Thoracic aorta (tissue), 2 donors: ENCODE data around the gene NRXN3. TPM values are rescaled to one million over a fixed set of nuclear protein-coding genes. Genes with fewer than 3 reads are reported as not detected.
"Not testable (repeated sequence)": the region's sequence is repeated elsewhere in the genome, so short reads cannot be mapped to it uniquely, and the experiment has no call there.

ENCODE experiments used
- ATAC-seq: fragments of 150-250 bp; one replicate; pipeline ENCODE4 v1.8.0; 2017; ENCODE audit warnings: low read depth; ENCODE audit not compliant: insufficient number of reproducible peaks, low FRiP score
- DNase-seq: peaks from one replicate; pipeline ENCODE4 v3.0.0-alpha.2; 2020; ENCODE audit warnings: low spot score
- H3K27ac ChIP-seq, 2 donors: fragments of 200-600 bp; sonication (generic); 1 replicate in 1 of 2; 2 replicates in 1 of 2; pipeline ENCODE4 v1.5.1; 2016; ENCODE audit warnings: mild to moderate bottlenecking in 2 of 2, moderate library complexity in 2 of 2
- H3K27me3 ChIP-seq: fragments of 200-600 bp; sonication (generic); replicated peaks from 2 replicates; pipeline ENCODE4 v1.6.0; 2016; ENCODE audit warnings: mild to moderate bottlenecking; ENCODE audit not compliant: insufficient read depth
- H3K36me3 ChIP-seq: fragments of 200-600 bp; sonication (generic); one replicate; pipeline ENCODE4 v1.5.1; 2016
- H3K4me1 ChIP-seq, 2 donors: fragments of 200-600 bp; sonication (generic); 1 replicate in 1 of 2; 2 replicates in 1 of 2; pipeline versions ENCODE4 v1.5.1 to v1.6.0; 2016; ENCODE audit warnings: low read depth in 2 of 2, mild to moderate bottlenecking in 1 of 2; ENCODE audit not compliant: control insufficient read depth in 1 of 2
- H3K4me3 ChIP-seq: fragments of 200-600 bp; sonication (generic); 2 replicates; pipeline ENCODE4 v1.5.1; 2016; ENCODE audit warnings: mild to moderate bottlenecking
- H3K9me3 ChIP-seq: fragments of 200-600 bp; sonication (generic); 2 replicates; pipeline ENCODE4 v1.5.1; 2016
- total RNA-seq, 2 donors: library from RNA; depleted of rRNA; stranded (reverse); fragments of >200 nt; gene quantifications; one replicate each; pipeline versions ENCODE4 v1.1.0 to v1.2.3, GENCODE V29; 2016
- TF ChIP-seq, protein P1 (sequence below): fragments of 200-600 bp; sonication (generic); IDR thresholded peaks from one replicate; pipeline ENCODE4 v1.5.1; 2019; ENCODE audit warnings: antibody characterized with exemption

NRXN3 gene
- total RNA-seq, 2 donors from 2014 or later: 5.6 to 33.3 TPM

DNA sequence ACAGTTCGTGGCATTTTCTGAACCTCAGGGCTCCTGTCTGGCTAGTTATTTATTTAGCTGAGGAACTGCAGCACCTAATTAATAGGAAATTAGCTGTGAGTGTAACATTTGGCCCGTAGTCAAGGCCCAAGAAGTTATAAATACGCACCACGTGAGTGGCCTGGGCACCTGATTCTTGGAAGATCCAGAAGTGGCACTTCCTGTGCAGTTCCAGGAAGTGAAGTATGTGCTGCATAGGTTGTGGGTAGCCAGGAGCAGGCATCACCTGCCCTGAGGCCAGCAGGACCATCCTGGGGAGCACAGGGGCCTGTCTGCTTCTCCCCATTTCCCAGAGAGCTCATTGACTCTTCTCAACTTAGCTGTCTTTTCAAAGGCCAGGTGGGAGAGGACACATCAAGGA lies 255.6 kb downstream of the NRXN3 start:
- DNase-seq (no peak), ATAC-seq (no peak)
- Histone ChIP-seq H3K27ac (no peak overlapping the region), H3K9me3 (no peaks in the 10 kb centered on the region), H3K4me1 (no peaks in the 10 kb centered on the region), H3K36me3 (no peaks in the 10 kb centered on the region), H3K4me3 (no peak overlapping the region), H3K27me3 (no peaks in the 10 kb centered on the region)
- TF ChIP-seq, protein P1, sequence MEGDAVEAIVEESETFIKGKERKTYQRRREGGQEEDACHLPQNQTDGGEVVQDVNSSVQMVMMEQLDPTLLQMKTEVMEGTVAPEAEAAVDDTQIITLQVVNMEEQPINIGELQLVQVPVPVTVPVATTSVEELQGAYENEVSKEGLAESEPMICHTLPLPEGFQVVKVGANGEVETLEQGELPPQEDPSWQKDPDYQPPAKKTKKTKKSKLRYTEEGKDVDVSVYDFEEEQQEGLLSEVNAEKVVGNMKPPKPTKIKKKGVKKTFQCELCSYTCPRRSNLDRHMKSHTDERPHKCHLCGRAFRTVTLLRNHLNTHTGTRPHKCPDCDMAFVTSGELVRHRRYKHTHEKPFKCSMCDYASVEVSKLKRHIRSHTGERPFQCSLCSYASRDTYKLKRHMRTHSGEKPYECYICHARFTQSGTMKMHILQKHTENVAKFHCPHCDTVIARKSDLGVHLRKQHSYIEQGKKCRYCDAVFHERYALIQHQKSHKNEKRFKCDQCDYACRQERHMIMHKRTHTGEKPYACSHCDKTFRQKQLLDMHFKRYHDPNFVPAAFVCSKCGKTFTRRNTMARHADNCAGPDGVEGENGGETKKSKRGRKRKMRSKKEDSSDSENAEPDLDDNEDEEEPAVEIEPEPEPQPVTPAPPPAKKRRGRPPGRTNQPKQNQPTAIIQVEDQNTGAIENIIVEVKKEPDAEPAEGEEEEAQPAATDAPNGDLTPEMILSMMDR: no peak

DNA sequence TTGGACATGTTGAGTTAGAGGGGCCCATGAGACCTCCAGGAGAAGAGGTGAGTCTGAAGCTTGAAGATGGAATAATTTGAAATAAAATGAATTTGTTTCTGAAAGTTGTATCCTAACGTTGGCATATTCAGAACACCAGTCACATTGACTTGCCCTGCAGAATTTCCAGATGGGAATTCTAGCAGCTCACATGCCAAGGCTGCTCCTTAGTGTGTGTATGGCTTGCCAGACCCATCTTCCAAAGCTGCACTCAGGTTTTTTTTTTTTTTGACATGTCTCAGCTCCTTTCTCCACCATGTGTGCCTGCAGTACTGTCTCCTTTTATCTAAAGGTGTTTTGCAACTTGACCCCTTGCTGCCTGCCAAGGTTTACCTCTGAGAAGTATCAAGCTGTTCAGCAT lies 261.9 kb downstream of the NRXN3 start:
- H3K27me3 ChIP-seq: no peaks in the 10 kb centered on the region
- H3K4me1 ChIP-seq: no peaks in the 10 kb centered on the region
- ATAC-seq (no peak), DNase-seq (no peak)
- no peak overlapping the region for H3K4me3 ChIP-seq
- no peaks in the 10 kb centered on the region for H3K9me3 ChIP-seq
- TF ChIP-seq, protein P1: no peak
- H3K36me3 ChIP-seq: no peaks in the 10 kb centered on the region
- no peak overlapping the region for H3K27ac ChIP-seq

DNA sequence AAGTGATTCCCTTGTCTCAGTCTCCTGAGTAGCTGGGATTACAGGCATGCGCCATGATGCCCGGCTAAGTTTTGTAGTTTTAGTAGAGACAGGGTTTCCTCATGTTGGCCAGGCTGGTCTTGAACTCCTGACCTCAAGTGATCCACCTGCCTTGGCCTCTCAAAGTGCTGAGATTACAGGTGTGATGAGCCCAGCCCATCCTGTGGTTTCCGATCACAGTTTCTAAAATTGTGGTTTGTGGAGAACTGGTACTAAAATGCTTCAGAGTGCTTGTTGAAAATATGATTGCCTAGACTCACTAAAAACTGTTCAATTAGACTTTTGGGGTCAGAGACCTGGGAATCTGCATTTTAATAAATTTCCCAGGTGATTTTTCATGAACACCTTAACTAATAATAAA lies 267.3 kb downstream of the NRXN3 start:
- H3K4me1 ChIP-seq, H3K4me3 ChIP-seq, H3K9me3 ChIP-seq, H3K36me3 ChIP-seq, DNase-seq, ATAC-seq, H3K27me3 ChIP-seq, H3K27ac ChIP-seq: not testable (repeated sequence)

DNA sequence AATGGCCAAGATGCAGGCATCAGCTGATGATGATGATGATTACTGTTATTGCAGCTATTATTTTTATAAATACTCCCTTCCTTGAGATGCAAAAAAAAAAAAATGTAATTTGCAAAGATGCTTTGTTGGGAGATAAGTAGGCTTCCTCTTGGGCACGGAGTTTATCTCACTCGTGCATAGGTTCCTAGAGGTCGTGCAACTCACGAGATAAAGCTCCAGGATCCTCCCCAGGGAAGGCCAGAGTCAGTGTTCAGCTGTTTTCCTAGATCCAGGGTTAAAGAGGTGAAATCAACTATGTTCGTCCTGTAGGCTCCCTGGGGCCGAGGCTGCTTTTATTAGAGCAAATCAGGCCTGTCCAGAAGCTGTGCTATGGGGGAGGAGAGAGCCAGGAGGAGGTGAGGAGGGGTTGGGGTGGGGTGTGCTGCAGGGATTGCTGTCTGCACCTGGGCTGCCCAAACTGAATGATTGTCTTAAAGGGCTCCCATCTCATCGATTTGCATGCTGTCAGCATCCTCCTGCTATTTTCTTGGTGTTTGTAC lies 270.3 kb downstream of the NRXN3 start:
- no peaks in the 10 kb centered on the region for H3K4me1 ChIP-seq
- no peak for DNase-seq
- H3K4me3 ChIP-seq: no peak overlapping the region
- no peak overlapping the region for H3K27ac ChIP-seq
- no peak for ATAC-seq
- no peaks in the 10 kb centered on the region for H3K36me3 ChIP-seq
- H3K9me3 ChIP-seq: no peaks in the 10 kb centered on the region
- TF ChIP-seq, protein P1: no peak
- no peaks in the 10 kb centered on the region for H3K27me3 ChIP-seq

DNA sequence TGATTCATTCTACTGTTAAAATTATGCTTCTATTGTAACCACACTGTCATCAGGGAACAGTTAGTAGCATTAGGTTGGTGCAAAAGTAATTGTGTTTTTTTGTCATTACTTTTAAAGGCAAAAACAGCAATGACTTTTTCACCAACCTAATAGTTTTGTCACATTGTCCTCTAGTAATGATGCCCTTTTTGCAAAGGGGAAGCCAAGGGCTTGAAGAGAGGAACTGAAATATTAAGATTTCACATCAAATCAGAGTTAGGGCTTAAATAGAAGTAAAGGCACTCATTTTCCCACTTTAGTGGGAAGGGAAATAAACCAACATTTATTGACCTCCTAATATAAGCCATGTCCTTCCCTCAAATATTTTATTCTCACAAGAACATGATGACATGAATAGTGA lies 273.7 kb downstream of the NRXN3 start:
- no peak for ATAC-seq
- Histone ChIP-seq H3K27ac (no peak overlapping the region), H3K4me1 (no peaks in the 10 kb centered on the region), H3K36me3 (no peaks in the 10 kb centered on the region), H3K27me3 (no peaks in the 10 kb centered on the region), H3K4me3 (no peak overlapping the region), H3K9me3 (no peaks in the 10 kb centered on the region)
- no peak for DNase-seq
- TF ChIP-seq, protein P1: no peak

DNA sequence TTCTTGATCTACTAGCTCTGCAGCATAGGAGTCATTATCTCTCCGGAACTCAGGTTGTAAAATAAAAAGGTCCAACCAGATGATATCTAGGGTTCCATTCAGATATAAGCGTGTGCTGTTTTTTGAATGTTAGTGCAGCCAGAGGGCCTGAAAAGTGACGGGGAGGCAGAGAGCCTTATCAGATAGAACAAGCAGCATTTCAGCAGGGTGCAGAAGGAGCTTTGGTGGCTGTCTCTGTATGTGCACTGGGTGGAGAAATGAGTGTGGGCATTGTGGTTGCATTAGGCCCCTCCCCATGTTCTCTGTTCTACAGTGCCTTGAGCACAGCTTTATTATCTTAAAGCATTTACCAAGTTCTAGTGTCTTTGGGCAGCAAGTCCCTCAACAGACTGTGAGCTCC lies 275.1 kb downstream of the NRXN3 start:
- ATAC-seq (no peak), DNase-seq (no peak)
- Histone ChIP-seq H3K4me1 (no peaks in the 10 kb centered on the region), H3K9me3 (no peaks in the 10 kb centered on the region), H3K27me3 (no peaks in the 10 kb centered on the region), H3K27ac (no peak overlapping the region), H3K4me3 (no peak overlapping the region), H3K36me3 (no peaks in the 10 kb centered on the region)
- TF ChIP-seq, protein P1: no peak
